Endothelial cell of umbilical vein (primary cell): ENCODE results near the gene PTPN14. TPM values are rescaled to one million over a fixed set of nuclear protein-coding genes. Genes with fewer than 3 reads are reported as not detected.
"Not testable (repeated sequence)": the region's sequence is repeated elsewhere in the genome, so short reads cannot be mapped to it uniquely, and the experiment has no call there.

Experiments used
- BruUV-seq: library from RNA; stranded (reverse); fragments of 400-500 nt; replicated peaks from 2 replicates; lab custom pipeline; 2021; lab: Mats Ljungman, UMichigan
- CTCF ChIA-PET: fragments of 300-600, 350-600 bp; sonication (Branson Sonifier 250); formaldehyde crosslinking; loops from one replicate; lab custom pipeline; 2021; ENCODE audit warnings: antibody characterized with exemption, inconsistent platforms; lab: Charles Lee
- POLR2A ChIA-PET: fragments of 300-600, 350-600 bp; sonication (Branson Sonifier 250); formaldehyde crosslinking; loops from one replicate; lab custom pipeline; 2021; ENCODE audit warnings: antibody characterized with exemption, inconsistent platforms; lab: Charles Lee
- DNase-seq: peaks from one replicate; pipeline ENCODE4 v3.0.0-alpha.2; 2011; ENCODE audit warnings: low read depth, low spot score
- FAIRE-seq: peaks from 2 replicates; lab custom pipeline; 2011; peaks lifted over from hg19 to GRCh38; lab: Jason Lieb, UNC
- H2AFZ ChIP-seq: 2 replicates; pipeline ENCODE4 v1.6.0; 2012; ENCODE audit warnings: low read depth, low read length, control low read depth, inconsistent platforms
- H3K27ac ChIP-seq: 2 replicates; pipeline ENCODE4 v1.5.1; 2011; ENCODE audit warnings: low read depth, mild to moderate bottlenecking, control low read depth, low read length, moderate library complexity; ENCODE audit not compliant: insufficient read depth
- H3K27me3 ChIP-seq, 2 experiments: 2 replicates each; pipeline versions ENCODE4 v1.6.0 to v1.6.1; 2011; ENCODE audit warnings: low read length in 2 of 2, mixed read lengths in 1 of 2; ENCODE audit not compliant: control insufficient read depth in 2 of 2, insufficient read depth in 2 of 2
- H3K36me3 ChIP-seq, 2 experiments: 2 replicates in 1 of 2; 3 replicates in 1 of 2; pipeline ENCODE4 v1.5.1; 2011; ENCODE audit warnings: low read length in 2 of 2, mild to moderate bottlenecking in 1 of 2, moderate library complexity in 1 of 2; ENCODE audit not compliant: control insufficient read depth in 2 of 2, insufficient read depth in 2 of 2; ENCODE audit errors: extremely low read depth in 1 of 2
- H3K4me1 ChIP-seq: 3 replicates; pipeline ENCODE4 v1.5.1; 2011; ENCODE audit warnings: mild to moderate bottlenecking, low read length; ENCODE audit not compliant: control insufficient read depth, insufficient read depth; ENCODE audit errors: extremely low read depth
- H3K4me2 ChIP-seq: 2 replicates; pipeline ENCODE4 v1.6.1; 2011; ENCODE audit warnings: low read length, control low read depth, mixed read lengths; ENCODE audit not compliant: insufficient read depth
- H3K4me3 ChIP-seq, 3 experiments: fragments of 200-600 bp in 1 of 3; sonication (generic), shearing (Covaris generic) in 1 of 3; replicated peaks in 1 of 3; 2 replicates each; pipeline ENCODE4 v1.5.1; 2011 to 2016; ENCODE audit warnings: control low read depth in 3 of 3, low read length in 3 of 3, mild to moderate bottlenecking in 2 of 3, inconsistent platforms in 1 of 3, low read depth in 1 of 3, moderate library complexity in 1 of 3; ENCODE audit not compliant: insufficient read depth in 1 of 3
- H3K79me2 ChIP-seq: 2 replicates; pipeline ENCODE4 v1.6.0; 2012; ENCODE audit warnings: low read length, inconsistent platforms; ENCODE audit not compliant: control insufficient read depth, insufficient read depth
- H3K9ac ChIP-seq: replicated peaks from 2 replicates; pipeline ENCODE3; 2011; ENCODE audit warnings: low read length, control low read depth; ENCODE audit not compliant: insufficient read depth; ENCODE audit errors: extremely low read depth
- H3K9me1 ChIP-seq: replicated peaks from 3 replicates; pipeline ENCODE4 v1.6.0; 2011; ENCODE audit warnings: mild to moderate bottlenecking, low read length; ENCODE audit not compliant: control insufficient read depth, insufficient read depth; ENCODE audit errors: extremely low read depth
- H3K9me3 ChIP-seq: replicated peaks from 2 replicates; pipeline ENCODE4 v1.5.1; 2012; ENCODE audit warnings: low read length, inconsistent platforms; ENCODE audit not compliant: control insufficient read depth, insufficient read depth
- H4K20me1 ChIP-seq: replicated peaks from 2 replicates; pipeline ENCODE3; 2011; ENCODE audit warnings: mild to moderate bottlenecking, low read length; ENCODE audit not compliant: control insufficient read depth, insufficient read depth; ENCODE audit errors: extremely low read depth
- CTCF ChIP-seq, 2 donors: IDR thresholded peaks; 1 replicate in 1 of 2; 2 replicates in 1 of 2; pipeline ENCODE4 v1.5.1; 2011; ENCODE audit warnings: low read length in 2 of 2, mild to moderate bottlenecking in 2 of 2, moderate library complexity in 2 of 2, control low read depth in 1 of 2, inconsistent platforms in 1 of 2, low read depth in 1 of 2; ENCODE audit not compliant: insufficient read depth in 1 of 2; ENCODE audit errors: extremely low read depth in 1 of 2
- EZH2 ChIP-seq: IDR thresholded peaks from 2 replicates; pipeline ENCODE4 v1.6.1; 2012; ENCODE audit warnings: borderline replicate concordance, low read depth, mild to moderate bottlenecking, moderate library complexity, low read length, inconsistent platforms; ENCODE audit not compliant: severe bottlenecking
- FOS ChIP-seq: IDR thresholded peaks from 2 replicates; pipeline ENCODE4 v1.6.1; 2011; ENCODE audit warnings: mild to moderate bottlenecking, low read length, moderate library complexity, borderline replicate concordance; ENCODE audit not compliant: insufficient read depth
- GATA2 ChIP-seq: IDR thresholded peaks from 2 replicates; pipeline ENCODE4 v1.7.0; 2011; ENCODE audit warnings: low read depth, mild to moderate bottlenecking, moderate library complexity, mixed read lengths, low read length; ENCODE audit not compliant: insufficient read length, insufficient read depth
- JUN ChIP-seq: IDR thresholded peaks from 2 replicates; pipeline ENCODE4 v1.6.1; 2011; ENCODE audit warnings: borderline replicate concordance, low read depth; ENCODE audit not compliant: insufficient read length, insufficient read depth
- MYC ChIP-seq: IDR thresholded peaks from one replicate; pipeline ENCODE4 v1.6.1; 2011; ENCODE audit warnings: mild to moderate bottlenecking, low read depth, low read length
- POLR2A ChIP-seq: IDR thresholded peaks from 2 replicates; pipeline ENCODE4 v1.6.1; 2012; ENCODE audit warnings: low read depth, mild to moderate bottlenecking, control low read depth, low read length
- POLR2AphosphoS5 ChIP-seq: IDR thresholded peaks from 2 replicates; pipeline ENCODE4 v1.6.1; 2012; ENCODE audit warnings: low read depth, mild to moderate bottlenecking, control low read depth, low read length, moderate library complexity; ENCODE audit not compliant: insufficient read depth
- dilution Hi-C: fragments of 300-500 bp; cut with MboI; formaldehyde crosslinking; loops from one replicate; pipeline ENCODE4 v1.15.0; 2019; ENCODE audit warnings: low sequenced_read_pairs; ENCODE audit not compliant: extremely low pct_ligation_motif_present
- intact Hi-C: fragments of 100-400 bp; cut with micrococcal nuclease; formaldehyde crosslinking; loops from one replicate; pipeline ENCODE4 v1.10.0; 2022
- polyA plus RNA-seq, 4 experiments: library from polyadenylated mRNA; depleted of rRNA in 3 of 4; stranded (reverse) in 3 of 4; unstranded in 1 of 4; fragments of >200 nt; gene quantifications; 2 replicates each; pipeline versions ENCODE4 v1.2.1 to v1.2.3, GENCODE V29; 2011 to 2012; ENCODE audit warnings: missing spikeins in 1 of 4
- total RNA-seq: library from RNA; stranded (reverse); gene quantifications from 2 replicates; pipeline ENCODE4 v1.2.3, GENCODE V29; 2021
- TF ChIP-seq, protein P1 (sequence below): IDR thresholded peaks from 2 replicates; pipeline ENCODE4 v1.6.1; 2011; ENCODE audit not compliant: insufficient read depth, insufficient read length

The PTPN14 gene
- total and polyA plus RNA-seq, 2 donors (not counting 3 experiments of a cell fraction or from before 2014, with no cell fraction given), result 18.5 to 93.0 TPM

GRCh38 chr1:214396330-214396729, 155.1 kb downstream of the PTPN14 start:
- POLR2A ChIA-PET, result no interaction called here
- intact Hi-C loops, result no loop called here
- CTCF ChIA-PET, result interaction anchor here (0.8 to 2.3 kb wide), 6 partner anchors 8 to 232 kb away, joined by 3 to 10 read pairs (median 4); no protein-coding TSS in a partner anchor

DNA sequence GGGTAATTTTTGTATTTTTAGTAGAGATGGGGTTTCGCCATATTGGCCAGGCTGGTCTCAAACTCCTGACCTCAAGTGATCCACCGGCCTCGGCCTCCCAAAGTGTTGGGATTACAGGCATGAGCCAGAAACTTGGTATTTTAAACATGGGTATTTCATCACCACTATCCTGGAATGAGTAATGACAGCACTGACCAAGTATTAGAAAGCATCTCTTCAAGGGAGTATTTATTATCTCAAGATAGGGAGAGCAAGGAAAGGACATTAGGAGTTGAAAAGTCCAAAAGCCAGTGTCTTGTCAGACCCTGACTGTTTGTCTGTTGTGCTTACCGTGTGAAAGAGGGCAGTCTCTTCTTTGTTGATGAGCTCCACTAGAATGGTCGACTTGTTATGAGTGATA, 156.8 kb downstream of the PTPN14 start:
- H3K9me3 ChIP-seq, H3K79me2 ChIP-seq, BruUV-seq, H3K4me1 ChIP-seq, intact Hi-C loops, H3K9ac ChIP-seq, H2AFZ ChIP-seq, H4K20me1 ChIP-seq, H3K27me3 ChIP-seq, H3K9me1 ChIP-seq, DNase-seq, H3K27ac ChIP-seq, H3K4me3 ChIP-seq, POLR2A ChIA-PET, H3K4me2 ChIP-seq, dilution Hi-C loops: not testable (repeated sequence)
- peak; percentile 4 for FAIRE-seq
- H3K36me3 ChIP-seq, result peaks cover 24 to 47% of the 10 kb centered on the region in 2 experiments
- CTCF ChIA-PET, result interaction anchor here (1.2 to 1.9 kb wide), 3 partner anchors 81 to 190 kb away, joined by 3 to 5 read pairs (median 4); no protein-coding TSS in a partner anchor

More at GRCh38 chr1:214396330-214396729, 155.1 kb downstream of the PTPN14 start:
- Histone ChIP-seq H3K36me3 (peaks cover 26 to 44% of the 10 kb centered on the region in 2 experiments), H4K20me1 (no peaks in the 10 kb centered on the region), H3K79me2 (peaks cover 7% of the 10 kb centered on the region), H3K9me1 (no peaks in the 10 kb centered on the region), H3K9ac (no peak overlapping the region), H2AFZ (no peak overlapping the region), H3K27ac (no peak overlapping the region), H3K9me3 (no peaks in the 10 kb centered on the region), H3K4me1 (no peaks in the 10 kb centered on the region), H3K27me3 (no peaks in the 10 kb centered on the region), H3K4me2 (no peak overlapping the region), H3K4me3 (no peak overlapping the region)
- TF ChIP-seq JUN (no peak), CTCF (IDR thresholded peaks at IDR 0.05; ENCODE audit: extremely low read depth in 1 of 2, insufficient read depth in 1 of 2, low read depth in 1 of 2, low read length in 2 of 2) (no peak), EZH2 (no peak), FOS (no peak), MYC (no peak), POLR2AphosphoS5 (no peak), POLR2A (no peak), GATA2 (no peak)
- TF ChIP-seq, protein P1, sequence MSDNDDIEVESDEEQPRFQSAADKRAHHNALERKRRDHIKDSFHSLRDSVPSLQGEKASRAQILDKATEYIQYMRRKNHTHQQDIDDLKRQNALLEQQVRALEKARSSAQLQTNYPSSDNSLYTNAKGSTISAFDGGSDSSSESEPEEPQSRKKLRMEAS, result no peak
- no peak for FAIRE-seq
- DNase-seq, result no peak
- BruUV-seq, result no TSS peak
- dilution Hi-C loops, result no loop called here
